Ishikawa (cell line): ENCODE results near the gene PCBP3.

Experiments used
- CEBPB ChIP-seq: IDR thresholded peaks from 2 replicates; pipeline ENCODE4 v1.6.1; 2012
- CREB1 ChIP-seq: IDR thresholded peaks from 2 replicates; pipeline ENCODE4 v1.6.1; 2012; ENCODE audit warnings: low read depth
- EGR1 ChIP-seq: IDR thresholded peaks from 2 replicates; pipeline ENCODE4 v1.6.1; 2012
- EP300 ChIP-seq: IDR thresholded peaks from 2 replicates; pipeline ENCODE4 v1.6.1; 2012; ENCODE audit warnings: borderline replicate concordance
- FOXM1 ChIP-seq: IDR thresholded peaks from 2 replicates; pipeline ENCODE4 v1.6.1; 2012; ENCODE audit warnings: low read depth, borderline replicate concordance
- MAX ChIP-seq: IDR thresholded peaks from 2 replicates; pipeline ENCODE4 v1.6.1; 2012
- NFIC ChIP-seq: IDR thresholded peaks from 2 replicates; pipeline ENCODE4 v1.6.1; 2012
- RAD21 ChIP-seq: IDR thresholded peaks from 2 replicates; pipeline ENCODE4 v1.6.1; 2012; ENCODE audit warnings: low read depth
- REST ChIP-seq: IDR thresholded peaks from 2 replicates; pipeline ENCODE4 v1.6.1; 2012; ENCODE audit warnings: low read depth, mild to moderate bottlenecking
- TAF1 ChIP-seq: IDR thresholded peaks from 2 replicates; pipeline ENCODE4 v1.6.1; 2012; ENCODE audit warnings: low read depth, mild to moderate bottlenecking
- TCF12 ChIP-seq: IDR thresholded peaks from 2 replicates; pipeline ENCODE4 v1.6.1; 2012; ENCODE audit warnings: low read depth
- TEAD4 ChIP-seq: IDR thresholded peaks from 2 replicates; pipeline ENCODE4 v1.6.1; 2012
- USF1 ChIP-seq: IDR thresholded peaks from 2 replicates; pipeline ENCODE4 v1.6.1; 2012
- YY1 ChIP-seq: IDR thresholded peaks from 2 replicates; pipeline ENCODE4 v1.6.1; 2012; ENCODE audit warnings: low read depth
- ZBTB7A ChIP-seq: IDR thresholded peaks from 2 replicates; pipeline ENCODE4 v1.6.1; 2012; ENCODE audit warnings: low read depth

Gene PCBP3

DNA sequence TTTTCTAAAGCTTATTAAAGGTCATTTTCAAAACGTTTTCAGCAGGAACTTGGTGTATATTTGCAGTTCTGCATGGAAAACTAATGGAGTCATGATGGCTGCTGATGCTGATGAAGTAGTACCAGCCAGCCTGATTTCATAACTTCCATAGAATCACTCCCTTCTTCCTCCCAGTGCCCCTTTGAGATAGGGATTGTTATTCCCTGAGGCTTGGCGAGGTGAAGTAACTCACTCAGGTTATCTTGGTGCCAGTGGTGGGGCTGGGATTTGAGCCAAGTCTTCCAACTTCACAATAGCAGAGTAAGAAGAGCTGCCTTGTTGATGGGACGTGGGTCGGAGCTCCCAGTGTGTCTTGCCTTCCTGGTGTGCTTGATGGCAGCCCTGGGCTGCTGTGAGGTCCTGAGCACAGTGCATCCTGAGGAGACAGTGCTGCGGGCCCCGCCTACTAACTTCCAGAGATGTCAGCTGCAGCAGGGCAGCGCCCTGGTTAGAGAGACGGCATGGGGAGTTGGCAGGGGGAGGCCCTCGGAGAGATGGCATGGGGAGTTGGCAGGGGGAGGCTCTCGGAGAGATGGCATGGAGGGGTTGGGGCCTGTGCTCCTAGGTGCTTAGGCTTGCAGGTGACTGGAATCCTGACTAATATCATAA is 92.6 kb downstream of the PCBP3 start:
- TF ChIP-seq RAD21 (no peak), TAF1 (no peak), ZBTB7A (no peak), REST (no peak), USF1 (no peak), TEAD4 (no peak), EGR1 (no peak), EP300 (no peak), CEBPB (no peak), MAX (no peak), FOXM1 (no peak), NFIC (no peak), YY1 (no peak), TCF12 (no peak), CREB1 (no peak)

- no peak for TF ChIP-seq EP300
- TF ChIP-seq FOXM1: no peak
- TF ChIP-seq USF1: no peak
- no peak for TF ChIP-seq YY1
- TF ChIP-seq ZBTB7A: no peak
- no peak for TF ChIP-seq CREB1
- no peak for TF ChIP-seq REST
- no peak for TF ChIP-seq MAX
- no peak for TF ChIP-seq EGR1
- TF ChIP-seq TAF1: no peak
Observed at GRCh38 chr21:45736690-45737484, 93.4 kb downstream of the PCBP3 start.

GRCh38 chr21:45737485-45738166 is 94.1 kb downstream of the PCBP3 start:
- no peak for TF ChIP-seq ZBTB7A
- no peak for TF ChIP-seq YY1
- no peak for TF ChIP-seq MAX
- TF ChIP-seq TCF12: no peak

DNA sequence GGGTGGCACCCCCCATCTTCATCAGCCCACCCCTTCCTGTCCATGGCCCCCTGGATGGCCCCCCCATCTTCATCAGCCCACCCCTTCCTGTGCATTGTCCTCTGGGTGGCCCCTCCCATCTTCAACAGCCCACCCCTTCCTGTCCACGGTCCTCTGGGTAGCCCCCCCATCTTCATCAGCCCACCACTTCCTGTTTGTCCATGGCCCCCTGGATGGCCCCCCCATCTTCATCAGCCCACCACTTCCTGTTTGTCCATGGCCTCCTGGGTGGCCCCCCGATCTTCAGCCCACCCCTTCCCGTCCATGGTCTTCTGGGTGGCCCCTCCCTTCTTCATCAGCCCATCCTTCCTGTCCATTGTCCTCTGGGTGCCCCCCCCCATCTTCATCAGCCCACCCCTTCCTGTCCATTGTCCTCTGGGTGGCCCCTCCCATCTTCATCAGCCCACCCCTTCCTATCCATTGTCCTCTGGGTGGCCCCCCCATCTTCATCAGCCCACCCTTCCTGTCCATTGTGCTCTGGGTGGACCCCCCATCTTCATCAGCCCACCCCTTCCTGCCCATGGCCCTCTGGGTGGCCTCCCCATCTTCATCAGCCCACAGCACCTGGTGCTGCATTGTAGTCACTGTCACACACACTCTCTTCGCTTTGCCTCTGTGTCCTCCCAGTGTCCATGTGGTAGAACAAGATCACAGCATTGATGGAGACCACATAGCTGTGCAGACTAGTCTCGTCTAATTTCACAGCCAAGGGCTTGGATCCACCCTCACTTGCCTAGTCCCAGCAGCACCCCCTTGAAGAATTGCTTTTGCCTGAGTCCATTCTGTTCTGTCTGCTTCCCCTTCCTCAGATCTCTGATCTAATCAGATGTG is 95.9 kb downstream of the PCBP3 start:
- no peak for TF ChIP-seq EGR1

DNA sequence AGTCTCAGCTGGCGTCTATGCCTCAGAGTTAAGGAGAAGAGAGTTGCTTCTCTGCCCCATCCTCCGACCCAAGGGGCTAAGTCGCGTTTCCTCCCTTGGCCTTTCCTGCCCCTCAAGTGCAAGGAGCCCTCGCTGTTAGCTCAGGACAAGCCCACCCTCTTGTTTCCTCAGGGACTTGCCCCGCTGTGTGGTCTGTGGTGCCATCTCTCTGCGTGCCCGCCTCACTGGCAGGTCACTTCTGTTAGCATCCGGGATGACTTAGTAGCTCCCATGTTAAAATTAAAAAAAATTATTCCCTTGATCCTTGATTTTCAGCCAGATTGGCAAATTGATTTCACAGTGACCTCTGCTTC is 96.5 kb downstream of the PCBP3 start:
- TF ChIP-seq TCF12: no peak
- TF ChIP-seq USF1: no peak
- TF ChIP-seq EGR1: no peak
- TF ChIP-seq NFIC: no peak
- no peak for TF ChIP-seq REST
- no peak for TF ChIP-seq ZBTB7A
- TF ChIP-seq TEAD4: no peak
- no peak for TF ChIP-seq CEBPB
- TF ChIP-seq RAD21: no peak
- no peak for TF ChIP-seq MAX
- no peak for TF ChIP-seq FOXM1
- TF ChIP-seq YY1: no peak
- no peak for TF ChIP-seq EP300
- no peak for TF ChIP-seq TAF1
- TF ChIP-seq CREB1: no peak
